ENCODE results near the gene MICU1. TPM values are rescaled to one million over a fixed set of nuclear protein-coding genes. Genes with fewer than 3 reads are reported as not detected.
"Not testable (repeated sequence)": the region's sequence is repeated elsewhere in the genome, so short reads cannot be mapped to it uniquely, and the experiment has no call there.

MICU1 gene
- total and polyA plus RNA-seq, 3 donors from 2014 or later: 34.7 to 42.7 (median 38.9) TPM

- intact Hi-C loops (cut with DNase I; ENCODE audit: low total_unique reads): no loop called here
- no peak for DNase-seq
- no peaks in the 10 kb centered on the region for H3K9me3 ChIP-seq
- H3K36me3 ChIP-seq (ENCODE audit: low read depth, missing control alignments): no peaks in the 10 kb centered on the region
- H3K4me3 ChIP-seq: no peak overlapping the region
- WGBS, 2 donors: 90 to 97% methylated on average over 1 of the region's 1 CpG
- TF ChIP-seq POLR2A (IDR thresholded peaks at IDR 0.05): no peak
- no peak for TF ChIP-seq CTCF (IDR thresholded peaks at IDR 0.05)
- no peak overlapping the region for H3K27ac ChIP-seq
- H3K27me3 ChIP-seq: no peaks in the 10 kb centered on the region
- no peaks in the 10 kb centered on the region for H3K4me1 ChIP-seq
Observed at GRCh38 chr10:72648301-72648700, 22.4 kb upstream of the MICU1 start.

- not testable (repeated sequence) for H3K4me3 ChIP-seq
- WGBS, 2 donors: 96% methylated on average over 3 of the region's 3 CpGs
Observed at GRCh38 chr10:72646971-72647370, 21.1 kb upstream of the MICU1 start.

DNA sequence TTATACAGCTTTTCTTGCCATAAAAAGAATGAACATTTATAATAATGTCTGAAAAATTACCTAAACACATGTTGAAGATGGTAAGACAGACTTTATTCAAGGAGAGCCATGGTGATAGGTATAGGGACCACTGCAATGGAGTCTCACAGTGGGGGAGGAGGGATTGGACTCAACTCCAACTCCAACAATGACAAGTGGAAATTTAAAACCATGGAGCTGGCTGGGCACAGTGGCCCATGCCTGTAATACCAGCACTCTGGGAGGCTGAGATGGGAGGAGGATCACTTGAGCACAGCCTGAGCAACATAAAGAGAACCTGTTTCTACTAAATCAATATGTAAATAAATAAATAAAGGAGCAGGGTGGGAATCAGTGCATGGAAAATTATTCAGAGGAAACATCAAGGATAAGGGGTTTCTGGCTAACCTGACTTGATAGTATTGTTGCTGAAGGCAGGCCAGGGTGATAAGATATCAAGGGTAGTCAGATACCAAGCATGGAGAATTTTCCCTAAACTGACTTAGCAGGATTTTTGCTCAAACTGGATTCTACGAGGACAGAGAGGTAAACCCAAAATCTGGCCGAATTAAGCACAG, 19.5 kb upstream of the MICU1 start:
- WGBS, 2 donors: 83 to 86% methylated on average over 2 of the region's 2 CpGs
- intact Hi-C loops (cut with DNase I; ENCODE audit: low total_unique reads): no loop called here
- Histone ChIP-seq H3K4me3 (no peak overlapping the region), H3K36me3 (ENCODE audit: low read depth, missing control alignments) (no peaks in the 10 kb centered on the region), H3K27ac (no peak overlapping the region), H3K4me1 (no peaks in the 10 kb centered on the region), H3K9me3 (no peaks in the 10 kb centered on the region), H3K27me3 (no peaks in the 10 kb centered on the region)
- TF ChIP-seq CTCF (IDR thresholded peaks at IDR 0.05) (no peak), POLR2A (IDR thresholded peaks at IDR 0.05) (no peak)
- no peak for DNase-seq

More at GRCh38 chr10:72646971-72647370, 21.1 kb upstream of the MICU1 start:
- H3K27me3 ChIP-seq; H3K36me3 ChIP-seq (ENCODE audit: low read depth, missing control alignments); intact Hi-C loops (cut with DNase I; ENCODE audit: low total_unique reads); DNase-seq; H3K27ac ChIP-seq; H3K9me3 ChIP-seq; H3K4me1 ChIP-seq: not testable (repeated sequence)

DNA sequence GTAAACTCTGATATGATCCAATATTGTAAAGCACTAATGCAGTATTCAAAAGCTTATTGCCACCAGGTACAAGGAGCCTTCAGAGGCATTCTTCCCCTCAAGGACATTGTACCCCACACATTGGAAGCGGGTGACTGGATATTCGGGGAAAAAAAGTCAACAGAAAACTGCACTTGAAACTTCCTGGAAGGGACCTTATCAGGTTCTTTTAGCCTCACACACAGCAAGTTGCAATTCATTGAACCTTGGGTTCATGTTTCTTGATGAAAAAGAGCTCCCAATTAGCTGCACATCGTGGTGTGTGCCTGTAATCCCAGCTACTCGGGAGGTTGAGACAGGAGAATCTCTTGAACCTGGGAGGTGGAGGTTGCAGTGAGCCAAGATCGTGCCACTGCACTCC, 16.4 kb upstream of the MICU1 start:
- WGBS, 2 donors: 86 to 92% methylated on average over 5 of the region's 5 CpGs
- Histone ChIP-seq H3K27me3 (no peaks in the 10 kb centered on the region), H3K27ac (no peak overlapping the region), H3K4me3 (no peak overlapping the region), H3K36me3 (ENCODE audit: low read depth, missing control alignments) (no peaks in the 10 kb centered on the region), H3K4me1 (no peaks in the 10 kb centered on the region), H3K9me3 (no peaks in the 10 kb centered on the region)
- intact Hi-C loops (cut with DNase I; ENCODE audit: low total_unique reads): no loop called here
- TF ChIP-seq POLR2A (IDR thresholded peaks at IDR 0.05) (no peak), CTCF (IDR thresholded peaks at IDR 0.05) (no peak)
- DNase-seq: no peak

- intact Hi-C loops (cut with DNase I; ENCODE audit: low total_unique reads): loop anchor here (10.0 kb wide), 1 partner anchor 285 kb away; the partner anchor contains the start of gene DNAJB12
- no peak for TF ChIP-seq CTCF (IDR thresholded peaks at IDR 0.05)
- TF ChIP-seq POLR2A (IDR thresholded peaks at IDR 0.05): no peak
- DNase-seq: no peak
- no peak overlapping the region for H3K4me3 ChIP-seq
- H3K36me3 ChIP-seq (ENCODE audit: low read depth, missing control alignments): no peaks in the 10 kb centered on the region
- 90 to 93% methylated on average over 5 of the region's 5 CpGs for WGBS, 2 donors
- no peak overlapping the region for H3K27ac ChIP-seq
- H3K9me3 ChIP-seq: no peaks in the 10 kb centered on the region
- H3K27me3 ChIP-seq: no peaks in the 10 kb centered on the region
- no peaks in the 10 kb centered on the region for H3K4me1 ChIP-seq
Observed at GRCh38 chr10:72639441-72639873, 13.6 kb upstream of the MICU1 start.
